Neural progenitor cell (in vitro differentiated cells): ENCODE measurements around the gene JMJD7.

Source experiments
- CTCF ChIP-seq: fragments of 200-600 bp; sonication (generic); IDR thresholded peaks from 2 replicates; pipeline ENCODE4 v1.5.1; 2017; ENCODE audit warnings: antibody characterized with exemption, mild to moderate bottlenecking
- EZH2phosphoT487 ChIP-seq: fragments of 200-600 bp; sonication (generic); IDR thresholded peaks from 2 replicates; pipeline ENCODE4 v1.6.1; 2017; ENCODE audit warnings: antibody characterized with exemption

- TF ChIP-seq CTCF: no peak
- TF ChIP-seq EZH2phosphoT487: no peak
Observed at GRCh38 chr15:41843571-41843970, 15.7 kb downstream of the JMJD7 start.
